Vagina (tissue), 2 donors: ENCODE measurements around the gene MAD1L1. TPM values are rescaled to one million over a fixed set of nuclear protein-coding genes. Genes with fewer than 3 reads are reported as not detected.

ENCODE experiments used
- DNase-seq, 2 donors: peaks; one replicate each; pipeline ENCODE4 v3.0.0-alpha.2; 2017; ENCODE audit errors: extremely low spot score in 2 of 2
- H3K27ac ChIP-seq: fragments of 200-600 bp; sonication (generic); one replicate; pipeline ENCODE4 v1.5.1; 2019
- H3K27me3 ChIP-seq: fragments of 200-600 bp; sonication (generic); one replicate; pipeline ENCODE4 v1.5.1; 2019
- H3K36me3 ChIP-seq, 2 donors: fragments of 200-600 bp; sonication (generic); one replicate each; pipeline ENCODE4 v1.5.1; 2017 to 2019
- H3K4me1 ChIP-seq: fragments of 200-600 bp; sonication (generic); one replicate; pipeline ENCODE4 v1.5.1; 2019
- H3K4me3 ChIP-seq, 2 donors: fragments of 200-600 bp; sonication (generic); 1 replicate in 1 of 2; 2 replicates in 1 of 2; pipeline ENCODE4 v1.5.1; 2016 to 2019
- H3K9me3 ChIP-seq: fragments of 200-600 bp; sonication (generic); one replicate; pipeline ENCODE4 v1.5.1; 2019
- POLR2A ChIP-seq, 2 donors: fragments of 450-650 bp; IDR thresholded peaks; one replicate each; pipeline ENCODE4 v1.6.1; 2017; ENCODE audit warnings: antibody characterized with exemption in 2 of 2, mild to moderate bottlenecking in 2 of 2, moderate library complexity in 2 of 2
- POLR2AphosphoS5 ChIP-seq, 2 donors: sonication (generic); formaldehyde crosslinking; IDR thresholded peaks; one replicate each; pipeline ENCODE4 v1.9.0; 2017; ENCODE audit warnings: antibody characterized with exemption in 2 of 2, mild to moderate bottlenecking in 2 of 2, low read depth in 1 of 2; ENCODE audit not compliant: insufficient read depth in 1 of 2
- intact Hi-C: fragments of 100-400 bp; cut with DNase I; formaldehyde crosslinking; loops from one replicate; pipeline ENCODE4 v1.15.1; 2023
- total RNA-seq: library from RNA; depleted of rRNA; stranded (reverse); fragments of >200 nt; gene quantifications from one replicate; pipeline ENCODE4 v1.2.3, GENCODE V29; 2016
- TF ChIP-seq, protein P1 (sequence below), 3 experiments: fragments of 450-650 bp in 2 of 3; fragments of 200-600 bp in 1 of 3; sonication (generic) in 1 of 3; IDR thresholded peaks; one replicate each; pipeline ENCODE4 v1.5.1; 2017 to 2019; ENCODE audit warnings: antibody characterized with exemption in 3 of 3, mild to moderate bottlenecking in 2 of 3, moderate library complexity in 2 of 3

The MAD1L1 gene
- total RNA-seq, 1 donor from 2014 or later = 62.4 TPM

DNA sequence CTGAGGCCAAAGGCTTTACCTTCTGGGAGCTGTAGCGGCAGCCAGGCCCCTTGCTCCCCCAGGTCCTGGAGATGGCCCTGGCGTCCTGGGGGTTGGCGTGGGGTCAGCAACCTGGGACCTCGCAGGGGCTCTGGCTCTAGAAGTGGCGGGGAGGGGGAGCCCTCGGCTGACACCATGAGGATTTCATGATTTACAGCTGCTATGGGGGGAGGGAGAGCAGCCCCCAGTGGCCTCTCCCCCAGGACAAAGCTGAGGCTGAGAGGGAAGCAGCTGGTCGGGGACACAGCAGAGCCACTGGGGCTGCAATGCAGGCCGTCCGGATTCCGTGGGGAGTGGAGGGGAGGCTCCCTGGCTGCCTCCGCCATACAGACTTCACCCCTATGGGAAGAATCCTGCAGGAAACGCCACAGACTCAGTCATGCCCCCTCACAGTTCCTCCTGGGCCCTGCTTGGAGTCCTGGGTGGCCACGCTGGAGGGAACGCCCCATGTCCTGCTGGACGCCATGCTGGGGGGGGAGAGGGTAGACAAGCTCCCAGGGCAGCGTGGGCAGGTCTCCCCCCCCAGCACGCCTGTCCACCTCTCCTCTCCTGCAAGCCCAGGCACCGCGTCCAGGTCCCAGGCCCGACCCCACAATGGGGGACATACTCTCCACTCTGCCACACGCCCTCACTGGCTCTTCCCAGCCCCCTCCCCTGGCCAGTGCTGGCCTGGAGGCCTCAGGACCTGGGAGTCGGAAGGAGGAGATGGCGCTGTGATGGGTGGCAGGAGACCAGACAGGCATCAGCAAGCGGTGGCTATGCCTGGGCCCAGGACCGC is 319.1 kb downstream of the MAD1L1 start:
- H3K4me1 ChIP-seq = peaks cover 39% of the 10 kb centered on the region
- no peak overlapping the region for H3K4me3 ChIP-seq
- no peaks in the 10 kb centered on the region for H3K36me3 ChIP-seq
- DNase-seq = no peak
- no peaks in the 10 kb centered on the region for H3K9me3 ChIP-seq
- H3K27me3 ChIP-seq = no peaks in the 10 kb centered on the region
- intact Hi-C loops = no loop called here
- TF ChIP-seq, protein P1, sequence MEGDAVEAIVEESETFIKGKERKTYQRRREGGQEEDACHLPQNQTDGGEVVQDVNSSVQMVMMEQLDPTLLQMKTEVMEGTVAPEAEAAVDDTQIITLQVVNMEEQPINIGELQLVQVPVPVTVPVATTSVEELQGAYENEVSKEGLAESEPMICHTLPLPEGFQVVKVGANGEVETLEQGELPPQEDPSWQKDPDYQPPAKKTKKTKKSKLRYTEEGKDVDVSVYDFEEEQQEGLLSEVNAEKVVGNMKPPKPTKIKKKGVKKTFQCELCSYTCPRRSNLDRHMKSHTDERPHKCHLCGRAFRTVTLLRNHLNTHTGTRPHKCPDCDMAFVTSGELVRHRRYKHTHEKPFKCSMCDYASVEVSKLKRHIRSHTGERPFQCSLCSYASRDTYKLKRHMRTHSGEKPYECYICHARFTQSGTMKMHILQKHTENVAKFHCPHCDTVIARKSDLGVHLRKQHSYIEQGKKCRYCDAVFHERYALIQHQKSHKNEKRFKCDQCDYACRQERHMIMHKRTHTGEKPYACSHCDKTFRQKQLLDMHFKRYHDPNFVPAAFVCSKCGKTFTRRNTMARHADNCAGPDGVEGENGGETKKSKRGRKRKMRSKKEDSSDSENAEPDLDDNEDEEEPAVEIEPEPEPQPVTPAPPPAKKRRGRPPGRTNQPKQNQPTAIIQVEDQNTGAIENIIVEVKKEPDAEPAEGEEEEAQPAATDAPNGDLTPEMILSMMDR (IDR thresholded peaks at IDR 0.05) = no peak
- TF ChIP-seq POLR2A (IDR thresholded peaks at IDR 0.05) (no peak), POLR2AphosphoS5 (IDR thresholded peaks at IDR 0.05; ENCODE audit: insufficient read depth in 1 of 2, low read depth in 1 of 2) (no peak)
- peak overlapping the region; percentile 61 for H3K27ac ChIP-seq

DNA sequence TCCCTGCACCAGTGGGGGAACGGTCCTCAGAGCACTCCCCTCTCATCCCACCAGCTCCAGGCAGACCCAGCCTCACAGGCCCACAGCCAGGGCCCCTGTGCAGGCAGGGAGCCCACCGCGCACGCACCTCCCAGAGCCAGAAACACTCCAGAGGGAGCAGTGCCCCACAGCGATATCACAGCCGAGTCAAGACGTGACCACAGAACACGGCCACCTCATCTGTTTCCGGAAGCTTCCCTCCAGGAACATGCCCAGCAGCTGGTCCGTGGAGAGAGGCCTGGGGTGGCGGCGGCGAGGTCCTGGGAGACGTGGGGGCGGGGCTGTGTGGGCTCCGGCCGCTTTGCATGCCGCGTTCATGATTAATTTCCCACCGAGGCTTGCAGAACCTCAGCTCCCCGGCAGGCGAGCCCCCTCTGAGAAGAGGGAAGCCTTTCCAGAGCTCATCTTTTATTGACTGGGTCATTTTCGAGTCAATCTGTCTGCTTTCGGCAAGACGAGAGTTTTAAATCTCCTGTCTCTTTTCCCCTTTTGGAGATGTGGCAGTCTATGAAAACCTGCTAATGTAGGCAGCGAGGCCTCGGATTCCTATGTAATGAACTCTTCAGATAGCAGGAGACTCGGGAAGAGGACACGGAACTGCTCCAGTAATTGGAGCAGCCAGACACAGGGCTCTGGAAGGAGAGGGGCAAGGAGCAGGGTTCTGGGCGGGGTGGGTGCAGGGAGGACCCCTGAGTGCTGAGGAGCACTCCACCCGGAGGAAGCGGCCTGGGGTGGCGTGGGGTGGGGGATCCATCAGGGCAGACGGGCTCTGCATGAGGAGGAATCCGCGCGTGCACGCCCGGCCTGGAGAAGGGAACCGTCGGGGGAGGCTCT is 319.9 kb downstream of the MAD1L1 start:
- intact Hi-C loops = no loop called here
- H3K27me3 ChIP-seq = no peaks in the 10 kb centered on the region
- no peak for DNase-seq
- peaks cover 37% of the 10 kb centered on the region for H3K4me1 ChIP-seq
- no peaks in the 10 kb centered on the region for H3K36me3 ChIP-seq
- H3K4me3 ChIP-seq = no peak overlapping the region
- peak overlapping the region; percentile 61 for H3K27ac ChIP-seq
- TF ChIP-seq, protein P1 (IDR thresholded peaks at IDR 0.05) = no peak
- TF ChIP-seq POLR2AphosphoS5 (IDR thresholded peaks at IDR 0.05; ENCODE audit: insufficient read depth in 1 of 2, low read depth in 1 of 2) (no peak), POLR2A (IDR thresholded peaks at IDR 0.05) (no peak)
- no peaks in the 10 kb centered on the region for H3K9me3 ChIP-seq

DNA sequence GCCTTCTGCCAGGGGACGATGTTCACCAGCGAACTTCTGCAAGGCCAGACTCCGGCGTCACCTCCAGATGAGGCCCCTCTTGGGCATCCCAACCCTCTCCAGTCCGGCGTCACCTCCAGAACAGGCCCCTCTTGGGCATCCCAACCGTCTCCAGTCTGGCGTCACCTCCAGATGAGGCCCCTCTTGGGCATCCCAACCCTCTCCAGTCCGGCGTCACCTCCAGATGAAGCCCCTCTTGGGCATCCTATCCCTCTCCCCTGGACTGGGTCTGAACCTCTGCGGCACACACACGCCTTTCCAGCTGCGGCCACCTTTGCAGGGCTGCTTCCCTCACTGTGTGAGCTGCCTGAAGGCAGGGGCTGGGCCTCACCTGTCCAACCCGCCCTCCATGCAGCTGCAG is 321.2 kb downstream of the MAD1L1 start:
- DNase-seq = no peak
- intact Hi-C loops = no loop called here
- H3K27ac ChIP-seq = no peak overlapping the region
- H3K4me3 ChIP-seq = no peak overlapping the region
- TF ChIP-seq POLR2AphosphoS5 (IDR thresholded peaks at IDR 0.05; ENCODE audit: insufficient read depth in 1 of 2, low read depth in 1 of 2) = no peak
- no peak for TF ChIP-seq POLR2A (IDR thresholded peaks at IDR 0.05)
- TF ChIP-seq, protein P1 (IDR thresholded peaks at IDR 0.05) = no peak
- H3K9me3 ChIP-seq = no peaks in the 10 kb centered on the region
- no peaks in the 10 kb centered on the region for H3K27me3 ChIP-seq
- H3K36me3 ChIP-seq = no peaks in the 10 kb centered on the region
- peaks cover 27% of the 10 kb centered on the region for H3K4me1 ChIP-seq

DNA sequence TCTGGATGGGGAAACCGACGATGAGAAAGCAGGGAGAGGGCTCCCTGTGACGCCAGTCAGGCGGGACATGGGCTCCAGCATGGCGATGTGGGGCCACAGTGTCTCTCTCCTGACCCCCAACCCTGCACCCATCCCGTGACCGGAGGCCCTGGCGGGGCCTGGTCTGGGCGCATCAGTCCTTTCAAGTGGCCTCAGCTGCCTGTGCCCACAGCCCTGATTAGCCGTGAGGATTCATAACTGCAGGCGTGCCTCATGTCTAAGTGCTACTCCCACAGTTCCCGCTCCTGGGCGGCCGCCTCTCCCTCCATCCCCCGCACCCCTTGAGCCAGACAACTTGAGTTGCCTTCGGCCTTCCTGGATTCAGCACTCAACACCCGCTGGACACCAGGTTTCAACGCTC is 321.9 kb downstream of the MAD1L1 start:
- DNase-seq = no peak

More for the DNA sequence above, 321.9 kb downstream of the MAD1L1 start:
- intact Hi-C loops = no loop called here
- Histone ChIP-seq H3K9me3 (no peaks in the 10 kb centered on the region), H3K4me3 (no peak overlapping the region), H3K27me3 (no peaks in the 10 kb centered on the region), H3K27ac (no peak overlapping the region), H3K36me3 (no peaks in the 10 kb centered on the region), H3K4me1 (peaks cover 22% of the 10 kb centered on the region)
- TF ChIP-seq, protein P1 (IDR thresholded peaks at IDR 0.05) = no peak
- no peak for TF ChIP-seq POLR2AphosphoS5 (IDR thresholded peaks at IDR 0.05; ENCODE audit: insufficient read depth in 1 of 2, low read depth in 1 of 2)
- no peak for TF ChIP-seq POLR2A (IDR thresholded peaks at IDR 0.05)
